Measurements from ENCODE around the gene TRUB1.
"Not testable (repeated sequence)": the region's sequence is repeated elsewhere in the genome, so short reads cannot be mapped to it uniquely, and the experiment has no call there.

The TRUB1 gene

DNA sequence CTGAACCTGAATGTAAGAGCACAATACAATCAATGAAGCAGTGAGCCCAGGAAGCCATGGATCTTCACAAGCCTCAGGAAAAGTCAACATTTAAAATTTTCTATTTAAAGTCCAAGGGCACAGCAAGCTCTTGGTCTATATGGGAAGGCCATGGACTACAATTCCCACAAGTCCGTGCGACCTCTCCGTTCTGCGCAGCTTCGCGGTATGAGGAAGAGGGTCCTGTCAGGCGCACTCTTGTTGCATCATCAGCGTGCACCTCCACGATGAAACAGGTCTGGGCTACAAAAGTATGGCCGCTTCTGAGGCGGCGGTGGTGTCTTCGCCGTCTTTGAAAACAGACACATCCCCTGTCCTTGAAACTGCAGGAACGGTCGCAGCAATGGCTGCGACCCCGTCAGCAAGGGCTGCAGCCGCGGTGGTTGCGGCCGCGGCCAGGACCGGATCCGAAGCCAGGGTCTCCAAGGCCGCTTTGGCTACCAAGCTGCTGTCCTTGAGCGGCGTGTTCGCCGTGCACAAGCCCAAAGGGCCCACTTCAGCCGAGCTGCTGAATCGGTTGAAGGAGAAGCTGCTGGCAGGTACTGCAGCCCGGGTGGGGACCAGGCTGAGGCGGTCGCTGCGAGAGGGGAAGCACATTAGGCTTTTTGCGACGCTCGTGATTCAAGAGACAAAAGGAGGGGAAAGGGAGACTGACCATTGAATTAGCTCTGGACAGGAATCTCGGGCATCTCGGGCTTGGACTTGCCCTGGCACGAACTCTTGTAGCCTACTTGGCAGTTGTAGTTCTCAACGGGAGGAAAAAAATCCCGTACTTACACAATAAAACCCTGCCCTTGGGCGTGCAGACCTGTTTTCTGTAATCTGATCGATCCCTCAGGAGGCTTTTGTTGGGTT, at the start of gene TRUB1:
Gene TRUB1, plus strand, starts transcription at position 234 of the 894 bp plus-strand sequence. Its CDS starts 59 bp downstream, at position 293.
- TF ChIP-seq, protein P1, sequence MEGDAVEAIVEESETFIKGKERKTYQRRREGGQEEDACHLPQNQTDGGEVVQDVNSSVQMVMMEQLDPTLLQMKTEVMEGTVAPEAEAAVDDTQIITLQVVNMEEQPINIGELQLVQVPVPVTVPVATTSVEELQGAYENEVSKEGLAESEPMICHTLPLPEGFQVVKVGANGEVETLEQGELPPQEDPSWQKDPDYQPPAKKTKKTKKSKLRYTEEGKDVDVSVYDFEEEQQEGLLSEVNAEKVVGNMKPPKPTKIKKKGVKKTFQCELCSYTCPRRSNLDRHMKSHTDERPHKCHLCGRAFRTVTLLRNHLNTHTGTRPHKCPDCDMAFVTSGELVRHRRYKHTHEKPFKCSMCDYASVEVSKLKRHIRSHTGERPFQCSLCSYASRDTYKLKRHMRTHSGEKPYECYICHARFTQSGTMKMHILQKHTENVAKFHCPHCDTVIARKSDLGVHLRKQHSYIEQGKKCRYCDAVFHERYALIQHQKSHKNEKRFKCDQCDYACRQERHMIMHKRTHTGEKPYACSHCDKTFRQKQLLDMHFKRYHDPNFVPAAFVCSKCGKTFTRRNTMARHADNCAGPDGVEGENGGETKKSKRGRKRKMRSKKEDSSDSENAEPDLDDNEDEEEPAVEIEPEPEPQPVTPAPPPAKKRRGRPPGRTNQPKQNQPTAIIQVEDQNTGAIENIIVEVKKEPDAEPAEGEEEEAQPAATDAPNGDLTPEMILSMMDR (conservative IDR thresholded peaks at IDR 0.05; ENCODE audit: low read depth, low read length): no peak
- H3K4me3 ChIP-seq (ENCODE audit: low read depth, low read length): peak within 1 kb of the TSS; percentile 69
- peak; percentile 98 for DNase-seq (ENCODE audit: low read depth)

DNA sequence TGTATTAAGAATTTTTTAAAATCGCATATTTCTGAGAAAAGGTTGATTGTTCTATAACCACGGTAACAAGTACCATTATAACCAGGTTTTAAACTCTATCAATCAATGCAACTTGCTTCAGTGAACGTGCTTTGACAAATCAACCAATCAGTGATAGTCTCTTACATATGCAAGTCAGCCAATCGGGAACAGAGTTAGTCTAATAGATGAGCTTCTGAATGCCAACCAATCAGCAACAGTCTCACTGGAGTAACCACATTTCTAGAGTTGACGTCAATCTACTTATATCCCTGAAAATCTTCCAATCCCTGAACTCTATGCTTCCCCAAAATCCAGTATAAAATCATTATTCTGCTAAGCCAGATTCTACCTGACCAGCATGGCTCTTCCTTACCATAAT, 44.7 kb upstream of the TRUB1 start:
- DNase-seq (ENCODE audit: low read depth): no peak

GRCh38 chr10:114894911-114895310, 43.1 kb upstream of the TRUB1 start:
- TF ChIP-seq, protein P1 (conservative IDR thresholded peaks at IDR 0.05; ENCODE audit: low read depth, low read length): no peak
- DNase-seq (ENCODE audit: low read depth): no peak
- H3K4me3 ChIP-seq (ENCODE audit: low read depth, low read length): no peak overlapping the region

More for the DNA sequence above, 44.7 kb upstream of the TRUB1 start:
- no peak overlapping the region for H3K4me3 ChIP-seq (ENCODE audit: low read depth, low read length)
- TF ChIP-seq, protein P1 (conservative IDR thresholded peaks at IDR 0.05; ENCODE audit: low read depth, low read length): no peak

DNA sequence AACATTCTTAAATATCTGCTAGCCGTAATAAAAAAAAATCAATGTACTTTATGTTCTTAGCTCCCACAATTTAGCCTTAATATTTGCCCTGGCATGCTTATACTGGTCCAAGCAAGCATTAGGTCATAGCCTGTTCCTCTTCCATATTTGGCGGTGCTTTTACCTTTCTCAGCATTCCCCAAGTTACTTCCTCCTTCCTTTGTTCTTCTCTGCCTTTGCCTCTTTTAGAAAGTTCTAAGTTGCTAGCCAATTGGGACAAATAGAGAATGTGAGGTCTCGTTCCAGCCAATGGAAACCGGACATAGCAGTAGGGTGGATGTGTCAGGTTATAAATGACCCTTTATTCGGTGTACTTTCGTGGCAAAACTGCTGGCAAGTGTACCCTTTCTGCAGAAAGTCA, 41.0 kb upstream of the TRUB1 start:
- not testable (repeated sequence) for DNase-seq (ENCODE audit: low read depth)

DNA sequence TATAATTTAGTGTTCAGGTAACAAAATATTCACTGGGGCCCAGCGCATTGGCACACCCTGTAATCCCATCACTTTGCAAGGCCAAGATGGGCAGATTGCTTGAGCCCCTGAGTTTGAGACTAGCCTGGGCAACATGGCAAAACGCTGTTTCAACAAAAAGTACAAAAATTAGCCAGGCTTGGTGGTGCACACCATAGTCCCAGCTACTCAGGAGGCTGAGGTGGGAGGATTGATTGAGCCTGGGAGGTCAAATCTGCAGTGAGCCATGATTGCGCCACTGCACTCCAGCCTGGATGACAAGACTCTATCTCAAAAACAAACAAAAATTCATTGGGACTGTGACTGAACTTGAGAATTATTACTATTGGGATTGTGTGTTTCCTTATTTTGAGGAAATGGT, 40.4 kb upstream of the TRUB1 start:
- DNase-seq (ENCODE audit: low read depth): no peak
- TF ChIP-seq, protein P1 (conservative IDR thresholded peaks at IDR 0.05; ENCODE audit: low read depth, low read length): no peak
- no peak overlapping the region for H3K4me3 ChIP-seq (ENCODE audit: low read depth, low read length)

More for the DNA sequence above, 41.0 kb upstream of the TRUB1 start:
- H3K4me3 ChIP-seq (ENCODE audit: low read depth, low read length): not testable (repeated sequence)

DNA sequence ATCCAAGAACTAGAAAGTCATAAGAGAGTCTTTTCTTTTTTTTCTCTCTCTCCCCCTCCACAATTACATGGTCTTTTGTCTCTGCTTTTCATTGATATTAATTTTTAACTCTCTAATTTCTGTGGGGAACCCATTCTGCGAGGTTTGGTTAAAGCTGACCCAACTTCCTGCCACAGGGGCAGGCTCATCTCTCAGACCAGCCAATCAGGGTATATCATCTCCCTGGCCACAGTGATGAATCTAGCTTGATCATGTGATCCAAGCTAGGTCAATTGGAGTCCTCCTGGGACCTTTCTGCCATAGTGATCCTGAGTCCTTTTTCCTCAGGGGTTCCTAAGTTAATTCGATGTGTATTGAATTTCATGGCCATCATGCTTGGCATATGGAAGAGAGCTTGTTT, 38.0 kb upstream of the TRUB1 start:
- no peak overlapping the region for H3K4me3 ChIP-seq (ENCODE audit: low read depth, low read length)
- TF ChIP-seq, protein P1 (conservative IDR thresholded peaks at IDR 0.05; ENCODE audit: low read depth, low read length): no peak
- no peak for DNase-seq (ENCODE audit: low read depth)

DNA sequence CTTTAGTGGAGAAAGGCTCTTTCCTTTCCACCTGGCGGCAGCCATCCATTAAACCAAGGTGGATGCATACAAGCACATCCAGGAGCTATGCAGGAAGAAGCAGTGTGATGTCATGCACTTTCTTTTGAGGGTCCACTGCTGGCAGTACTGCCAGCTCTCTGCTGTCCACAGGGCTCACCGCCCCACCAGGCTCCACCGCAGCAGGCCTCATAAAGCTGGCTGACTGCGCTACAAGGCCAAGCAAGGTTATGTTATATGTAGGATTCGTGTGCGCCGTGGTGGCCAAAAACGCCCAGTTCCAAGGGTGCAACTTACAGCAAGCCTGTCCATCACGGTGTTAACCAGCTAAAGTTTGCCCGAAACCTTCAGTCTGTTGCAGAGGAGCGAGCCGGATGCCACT, 37.3 kb upstream of the TRUB1 start:
- no peak overlapping the region for H3K4me3 ChIP-seq (ENCODE audit: low read depth, low read length)
- TF ChIP-seq, protein P1 (conservative IDR thresholded peaks at IDR 0.05; ENCODE audit: low read depth, low read length): no peak
- DNase-seq (ENCODE audit: low read depth): no peak
